Smooth muscle cell (in vitro differentiated cells): ENCODE measurements around the gene MYBPC2. TPM values are rescaled to one million over a fixed set of nuclear protein-coding genes. Genes with fewer than 3 reads are reported as not detected.
A peak's percentile ranks its signal among the peaks of the same experiment; 100 is the strongest.

Experiments
- DNase-seq: peaks from one replicate; lab custom pipeline; 2025; ENCODE audit not compliant: unreplicated experiment; lab: John Stamatoyannopoulos, UW
- H2AFZ ChIP-seq: fragments of 200-600 bp; sonication (generic); 2 replicates; pipeline ENCODE4 v1.6.0; 2016; ENCODE audit warnings: antibody characterized with exemption, low read depth, mild to moderate bottlenecking
- H3F3A ChIP-seq: fragments of 200-600 bp; sonication (generic); 2 replicates; pipeline ENCODE4 v1.6.0; 2017; ENCODE audit warnings: antibody characterized with exemption, low read depth
- H3K27ac ChIP-seq: fragments of 200-600 bp; sonication (generic); 2 replicates; pipeline ENCODE4 v1.5.1; 2016; ENCODE audit warnings: low read depth, mild to moderate bottlenecking
- H3K27me3 ChIP-seq: fragments of 200-600 bp; sonication (generic); 2 replicates; pipeline ENCODE4 v1.6.1; 2016; ENCODE audit warnings: low read depth, mild to moderate bottlenecking
- H3K36me3 ChIP-seq: fragments of 200-600 bp; sonication (generic); 2 replicates; pipeline ENCODE4 v1.5.1; 2016; ENCODE audit warnings: low read depth
- H3K4me1 ChIP-seq: fragments of 200-600 bp; sonication (generic); 2 replicates; pipeline ENCODE4 v1.5.1; 2016; ENCODE audit warnings: low read depth
- H3K4me2 ChIP-seq: fragments of 200-600 bp; sonication (generic); 2 replicates; pipeline ENCODE4 v1.6.0; 2016; ENCODE audit warnings: mild to moderate bottlenecking
- H3K4me3 ChIP-seq: fragments of 200-600 bp; sonication (generic); 2 replicates; pipeline ENCODE4 v1.5.1; 2016; ENCODE audit warnings: mild to moderate bottlenecking
- H3K79me2 ChIP-seq: fragments of 200-600 bp; sonication (generic); 2 replicates; pipeline ENCODE4 v1.6.0; 2016; ENCODE audit warnings: low read depth, mild to moderate bottlenecking
- H3K9ac ChIP-seq: fragments of 200-600 bp; sonication (generic); 2 replicates; pipeline ENCODE4 v1.6.0; 2016; ENCODE audit warnings: low read depth
- H3K9me3 ChIP-seq: fragments of 200-600 bp; sonication (generic); replicated peaks from 2 replicates; pipeline ENCODE4 v1.5.1; 2016; ENCODE audit warnings: low read depth
- H4K20me1 ChIP-seq: fragments of 200-600 bp; sonication (generic); 2 replicates; pipeline ENCODE4 v1.6.0; 2016; ENCODE audit warnings: low read depth
- WGBS: methylation state at CpG from one replicate; pipeline ENCODE4 v1.1.7; 2016; ENCODE audit warnings: low lambda C conversion rate; 5-methylcytosine and 5-hydroxymethylcytosine counted together
- polyA plus RNA-seq: library from polyadenylated mRNA; unstranded; fragments of >200 nt; fragmentation: Nextera tagmentation; extraction: Ambion mirVana; gene quantifications from 2 replicates; pipeline ENCODE4 v1.2.1, GENCODE V29; 2016
- total RNA-seq: library from RNA; depleted of rRNA; stranded (reverse); fragments of >200 nt; gene quantifications from 2 replicates; pipeline ENCODE4 v1.2.3, GENCODE V29; 2014
- TF ChIP-seq, protein P1 (sequence below): fragments of 200-600 bp; sonication (generic); IDR thresholded peaks from 2 replicates; pipeline ENCODE4 v1.5.1; 2017; ENCODE audit warnings: borderline replicate concordance, mild to moderate bottlenecking, antibody characterized with exemption; ENCODE audit not compliant: insufficient read depth, poor library complexity, severe bottlenecking

The MYBPC2 gene
- total and polyA plus RNA-seq, 2 experiments from 2014 or later = not detected

DNA sequence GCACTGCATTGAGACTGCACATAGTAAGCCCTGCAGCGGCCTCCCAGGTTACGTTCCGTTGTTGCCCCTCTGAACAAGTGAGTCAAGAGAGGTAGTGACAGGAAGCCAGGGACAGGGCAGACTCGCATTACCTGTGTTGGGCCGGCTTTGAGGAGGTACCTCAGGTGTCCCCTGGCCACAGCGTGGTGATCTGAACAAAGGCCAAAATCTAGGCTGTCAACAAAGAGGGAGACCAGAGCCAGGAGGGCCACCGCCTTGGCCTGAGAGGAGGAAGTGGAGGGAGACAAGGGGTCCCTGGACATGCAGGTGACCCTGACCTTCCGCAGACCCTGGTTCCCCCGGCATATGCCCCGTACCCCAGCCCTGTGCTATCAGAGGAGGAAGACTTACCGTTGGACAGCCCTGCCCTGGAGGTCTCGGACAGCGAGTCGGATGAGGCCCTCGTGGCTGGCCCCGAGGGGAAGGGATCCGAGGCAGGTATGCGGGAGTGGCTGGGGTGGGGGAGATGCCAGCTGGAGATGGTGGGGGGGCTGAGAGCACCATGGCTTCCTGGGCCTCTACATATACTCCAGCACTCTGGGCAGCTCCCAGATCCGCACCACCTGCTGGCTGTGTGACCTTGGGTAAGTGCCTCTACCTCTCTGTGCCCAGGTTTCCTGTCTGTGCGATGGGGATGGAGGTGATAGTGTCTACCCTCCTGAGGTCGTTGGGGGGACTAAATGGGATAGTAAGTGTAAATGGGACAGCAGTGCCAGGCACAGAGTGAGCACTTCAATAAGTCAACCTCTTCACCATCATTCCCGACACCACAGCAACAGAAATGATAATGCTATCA lies 9.2 kb upstream of the MYBPC2 start:
- TF ChIP-seq, protein P1, sequence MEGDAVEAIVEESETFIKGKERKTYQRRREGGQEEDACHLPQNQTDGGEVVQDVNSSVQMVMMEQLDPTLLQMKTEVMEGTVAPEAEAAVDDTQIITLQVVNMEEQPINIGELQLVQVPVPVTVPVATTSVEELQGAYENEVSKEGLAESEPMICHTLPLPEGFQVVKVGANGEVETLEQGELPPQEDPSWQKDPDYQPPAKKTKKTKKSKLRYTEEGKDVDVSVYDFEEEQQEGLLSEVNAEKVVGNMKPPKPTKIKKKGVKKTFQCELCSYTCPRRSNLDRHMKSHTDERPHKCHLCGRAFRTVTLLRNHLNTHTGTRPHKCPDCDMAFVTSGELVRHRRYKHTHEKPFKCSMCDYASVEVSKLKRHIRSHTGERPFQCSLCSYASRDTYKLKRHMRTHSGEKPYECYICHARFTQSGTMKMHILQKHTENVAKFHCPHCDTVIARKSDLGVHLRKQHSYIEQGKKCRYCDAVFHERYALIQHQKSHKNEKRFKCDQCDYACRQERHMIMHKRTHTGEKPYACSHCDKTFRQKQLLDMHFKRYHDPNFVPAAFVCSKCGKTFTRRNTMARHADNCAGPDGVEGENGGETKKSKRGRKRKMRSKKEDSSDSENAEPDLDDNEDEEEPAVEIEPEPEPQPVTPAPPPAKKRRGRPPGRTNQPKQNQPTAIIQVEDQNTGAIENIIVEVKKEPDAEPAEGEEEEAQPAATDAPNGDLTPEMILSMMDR = no peak
- WGBS = 92% methylated on average over 22 of the region's 22 CpGs
- no peak overlapping the region for H2AFZ ChIP-seq
- H3K4me1 ChIP-seq = peaks cover 7% of the 10 kb centered on the region
- no peaks in the 10 kb centered on the region for H3K9me3 ChIP-seq
- no peaks in the 10 kb centered on the region for H3K36me3 ChIP-seq
- H3K27me3 ChIP-seq = peaks cover 20% of the 10 kb centered on the region
- DNase-seq = no peak
- no peaks in the 10 kb centered on the region for H3F3A ChIP-seq
- no peak overlapping the region for H3K9ac ChIP-seq
- no peak overlapping the region for H3K4me2 ChIP-seq
- H3K79me2 ChIP-seq = no peaks in the 10 kb centered on the region
- H3K4me3 ChIP-seq = no peak overlapping the region
- no peak overlapping the region for H3K27ac ChIP-seq
- no peaks in the 10 kb centered on the region for H4K20me1 ChIP-seq

DNA sequence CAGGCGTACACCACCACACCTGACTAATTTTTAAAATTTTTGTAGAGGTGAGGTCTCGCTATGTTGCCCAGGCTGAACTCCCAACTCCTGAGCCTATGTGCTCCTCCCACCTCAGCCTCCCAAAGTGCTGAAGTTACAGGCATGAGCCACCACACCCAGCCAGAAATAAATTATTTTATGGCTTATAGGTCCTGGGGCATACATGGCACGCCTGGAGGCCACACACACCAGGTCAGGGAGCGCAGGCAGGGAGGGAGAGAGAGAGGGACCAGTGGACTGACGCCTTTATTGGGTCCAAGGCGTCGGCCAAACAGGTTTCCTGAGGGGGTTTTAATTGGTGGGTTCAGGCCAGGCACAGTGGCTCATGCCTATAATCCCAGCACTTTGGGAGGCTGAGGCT lies 7.1 kb upstream of the MYBPC2 start:
- H3K27ac ChIP-seq = no peak overlapping the region
- no peak overlapping the region for H3K4me3 ChIP-seq
- DNase-seq = no peak
- no peaks in the 10 kb centered on the region for H3K27me3 ChIP-seq
- H3K4me2 ChIP-seq = no peak overlapping the region
- TF ChIP-seq, protein P1 = no peak
- H3K79me2 ChIP-seq = no peaks in the 10 kb centered on the region
- H3F3A ChIP-seq = no peaks in the 10 kb centered on the region
- no peaks in the 10 kb centered on the region for H3K36me3 ChIP-seq
- H2AFZ ChIP-seq = no peak overlapping the region
- no peaks in the 10 kb centered on the region for H3K9me3 ChIP-seq
- H3K9ac ChIP-seq = no peak overlapping the region
- 84% methylated on average over 7 of the region's 7 CpGs for WGBS
- H3K4me1 ChIP-seq = no peaks in the 10 kb centered on the region
- no peaks in the 10 kb centered on the region for H4K20me1 ChIP-seq

DNA sequence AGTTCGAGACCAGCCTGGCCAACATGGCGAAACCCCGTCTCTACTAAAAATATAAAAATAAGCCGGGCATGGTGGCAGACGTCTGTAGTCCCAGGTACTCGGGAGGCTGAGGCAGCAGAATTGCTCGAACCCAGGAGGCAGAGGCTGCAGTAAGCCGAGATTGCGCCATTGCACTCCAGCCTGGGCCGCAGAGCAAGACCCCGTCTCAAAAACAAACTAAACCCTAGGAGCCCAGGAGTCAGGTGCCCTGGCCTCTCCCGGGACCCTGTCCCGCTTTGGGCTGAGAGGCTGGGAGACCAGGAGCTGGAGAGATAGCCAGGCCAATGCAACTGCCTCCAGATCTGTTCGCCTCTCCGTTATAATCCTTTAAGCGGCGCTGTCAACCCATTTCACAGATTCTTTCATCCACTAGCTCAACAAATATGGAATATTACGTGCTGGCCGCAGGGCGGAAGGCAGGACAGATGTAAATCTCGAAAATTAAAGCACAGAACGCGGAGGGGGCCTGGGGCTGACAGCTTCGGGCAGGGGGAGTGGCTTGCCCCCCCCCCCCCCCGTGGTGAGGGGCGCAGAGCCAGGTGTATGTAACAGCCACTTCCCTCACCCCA lies 5.3 kb upstream of the MYBPC2 start:
- H3K4me3 ChIP-seq = peak overlapping the region; percentile 40
- H3K27ac ChIP-seq = no peak overlapping the region
- no peak overlapping the region for H3K9ac ChIP-seq
- H3K4me2 ChIP-seq = peak overlapping the region; percentile 75
- DNase-seq = no peak
- no peaks in the 10 kb centered on the region for H3K36me3 ChIP-seq
- no peaks in the 10 kb centered on the region for H4K20me1 ChIP-seq
- TF ChIP-seq, protein P1 = no peak
- WGBS = 90% methylated on average over 25 of the region's 26 CpGs
- H3K27me3 ChIP-seq = no peaks in the 10 kb centered on the region
- no peaks in the 10 kb centered on the region for H3K79me2 ChIP-seq
- H3K9me3 ChIP-seq = no peaks in the 10 kb centered on the region
- H3F3A ChIP-seq = no peaks in the 10 kb centered on the region
- H2AFZ ChIP-seq = no peak overlapping the region
- peaks cover 4% of the 10 kb centered on the region for H3K4me1 ChIP-seq

DNA sequence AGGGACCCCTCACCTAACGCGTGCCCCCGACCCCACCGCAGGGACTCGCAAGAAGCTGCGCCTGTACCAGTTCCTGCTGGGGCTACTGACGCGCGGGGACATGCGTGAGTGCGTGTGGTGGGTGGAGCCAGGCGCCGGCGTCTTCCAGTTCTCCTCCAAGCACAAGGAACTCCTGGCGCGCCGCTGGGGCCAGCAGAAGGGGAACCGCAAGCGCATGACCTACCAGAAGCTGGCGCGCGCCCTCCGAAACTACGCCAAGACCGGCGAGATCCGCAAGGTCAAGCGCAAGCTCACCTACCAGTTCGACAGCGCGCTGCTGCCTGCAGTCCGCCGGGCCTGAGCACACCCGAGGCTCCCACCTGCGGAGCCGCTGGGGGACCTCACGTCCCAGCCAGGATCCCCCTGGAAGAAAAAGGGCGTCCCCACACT lies 4.7 kb upstream of the MYBPC2 start:
- H3K27me3 ChIP-seq = no peaks in the 10 kb centered on the region
- peaks cover 9% of the 10 kb centered on the region for H3K4me1 ChIP-seq
- WGBS = 24% methylated on average over 31 of the region's 38 CpGs
- H3K79me2 ChIP-seq = no peaks in the 10 kb centered on the region
- no peak overlapping the region for H3K27ac ChIP-seq
- H3F3A ChIP-seq = no peaks in the 10 kb centered on the region
- H4K20me1 ChIP-seq = no peaks in the 10 kb centered on the region
- H3K9me3 ChIP-seq = no peaks in the 10 kb centered on the region
- H3K4me3 ChIP-seq = peak overlapping the region; percentile 40
- H3K4me2 ChIP-seq = peak overlapping the region; percentile 75
- H3K36me3 ChIP-seq = no peaks in the 10 kb centered on the region
- no peak overlapping the region for H2AFZ ChIP-seq
- DNase-seq = peak; percentile 19
- H3K9ac ChIP-seq = no peak overlapping the region
- TF ChIP-seq, protein P1 = no peak
